ENCODE results near the gene THRA.

Gene THRA

DNA sequence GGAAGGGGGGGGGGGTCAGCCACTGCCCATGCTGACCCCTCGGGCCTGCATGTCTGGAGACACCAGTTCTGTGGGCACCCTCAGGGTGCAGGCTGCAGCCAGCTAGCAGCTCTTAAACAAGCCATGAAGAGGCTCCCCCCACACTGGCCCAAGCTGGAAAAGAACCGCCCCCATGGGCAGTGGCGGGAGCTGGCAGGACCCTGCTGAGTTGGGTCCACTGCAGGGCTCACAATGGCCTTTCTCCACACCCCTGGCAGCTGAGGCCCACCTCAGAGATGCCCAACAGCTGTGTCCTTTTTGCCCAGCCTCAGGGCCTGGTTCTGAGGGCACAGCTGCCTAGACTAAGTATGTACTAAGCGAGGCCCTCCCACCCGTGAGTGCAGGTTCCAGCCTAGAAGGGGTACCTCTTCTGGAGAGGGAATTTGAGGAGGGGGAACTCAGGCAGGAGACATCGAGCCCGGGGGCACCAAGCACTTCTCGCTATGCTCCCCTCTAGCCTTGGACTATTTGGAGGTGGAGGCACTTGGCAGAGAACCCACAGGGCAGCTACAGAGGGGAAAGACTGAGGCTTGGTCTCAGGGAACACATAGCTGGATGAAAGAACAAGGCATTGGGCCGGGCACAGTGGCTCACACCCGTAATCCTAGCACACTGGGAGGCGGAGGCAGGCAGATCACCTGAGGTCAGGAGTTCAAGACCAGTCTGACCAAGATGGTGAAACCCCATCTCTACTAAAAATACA, 3.2 kb downstream of the THRA start:
- DNase-seq (ENCODE audit: low read depth in 1 of 2, low spot score in 1 of 2): no peak
- Histone ChIP-seq H3K27me3 (ENCODE audit: insufficient read depth, poor library complexity, severe bottlenecking) (no peaks in the 10 kb centered on the region), H3K4me3 (replicated peaks; ENCODE audit: insufficient read depth, low read length) (no peak overlapping the region), H3K27ac (replicated peaks) (no peak overlapping the region)
- TF ChIP-seq, protein P1, sequence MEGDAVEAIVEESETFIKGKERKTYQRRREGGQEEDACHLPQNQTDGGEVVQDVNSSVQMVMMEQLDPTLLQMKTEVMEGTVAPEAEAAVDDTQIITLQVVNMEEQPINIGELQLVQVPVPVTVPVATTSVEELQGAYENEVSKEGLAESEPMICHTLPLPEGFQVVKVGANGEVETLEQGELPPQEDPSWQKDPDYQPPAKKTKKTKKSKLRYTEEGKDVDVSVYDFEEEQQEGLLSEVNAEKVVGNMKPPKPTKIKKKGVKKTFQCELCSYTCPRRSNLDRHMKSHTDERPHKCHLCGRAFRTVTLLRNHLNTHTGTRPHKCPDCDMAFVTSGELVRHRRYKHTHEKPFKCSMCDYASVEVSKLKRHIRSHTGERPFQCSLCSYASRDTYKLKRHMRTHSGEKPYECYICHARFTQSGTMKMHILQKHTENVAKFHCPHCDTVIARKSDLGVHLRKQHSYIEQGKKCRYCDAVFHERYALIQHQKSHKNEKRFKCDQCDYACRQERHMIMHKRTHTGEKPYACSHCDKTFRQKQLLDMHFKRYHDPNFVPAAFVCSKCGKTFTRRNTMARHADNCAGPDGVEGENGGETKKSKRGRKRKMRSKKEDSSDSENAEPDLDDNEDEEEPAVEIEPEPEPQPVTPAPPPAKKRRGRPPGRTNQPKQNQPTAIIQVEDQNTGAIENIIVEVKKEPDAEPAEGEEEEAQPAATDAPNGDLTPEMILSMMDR (IDR thresholded peaks at IDR 0.05; ENCODE audit: insufficient read depth, low read length): no peak
- TF ChIP-seq SPI1 (IDR thresholded peaks at IDR 0.05; ENCODE audit: borderline replicate concordance, low read depth) (no peak), GABPA (IDR thresholded peaks at IDR 0.05; ENCODE audit: low read depth) (no peak), POLR2AphosphoS5 (IDR thresholded peaks at IDR 0.05; ENCODE audit: low read depth) (no peak)
- TF ChIP-seq, protein P2, sequence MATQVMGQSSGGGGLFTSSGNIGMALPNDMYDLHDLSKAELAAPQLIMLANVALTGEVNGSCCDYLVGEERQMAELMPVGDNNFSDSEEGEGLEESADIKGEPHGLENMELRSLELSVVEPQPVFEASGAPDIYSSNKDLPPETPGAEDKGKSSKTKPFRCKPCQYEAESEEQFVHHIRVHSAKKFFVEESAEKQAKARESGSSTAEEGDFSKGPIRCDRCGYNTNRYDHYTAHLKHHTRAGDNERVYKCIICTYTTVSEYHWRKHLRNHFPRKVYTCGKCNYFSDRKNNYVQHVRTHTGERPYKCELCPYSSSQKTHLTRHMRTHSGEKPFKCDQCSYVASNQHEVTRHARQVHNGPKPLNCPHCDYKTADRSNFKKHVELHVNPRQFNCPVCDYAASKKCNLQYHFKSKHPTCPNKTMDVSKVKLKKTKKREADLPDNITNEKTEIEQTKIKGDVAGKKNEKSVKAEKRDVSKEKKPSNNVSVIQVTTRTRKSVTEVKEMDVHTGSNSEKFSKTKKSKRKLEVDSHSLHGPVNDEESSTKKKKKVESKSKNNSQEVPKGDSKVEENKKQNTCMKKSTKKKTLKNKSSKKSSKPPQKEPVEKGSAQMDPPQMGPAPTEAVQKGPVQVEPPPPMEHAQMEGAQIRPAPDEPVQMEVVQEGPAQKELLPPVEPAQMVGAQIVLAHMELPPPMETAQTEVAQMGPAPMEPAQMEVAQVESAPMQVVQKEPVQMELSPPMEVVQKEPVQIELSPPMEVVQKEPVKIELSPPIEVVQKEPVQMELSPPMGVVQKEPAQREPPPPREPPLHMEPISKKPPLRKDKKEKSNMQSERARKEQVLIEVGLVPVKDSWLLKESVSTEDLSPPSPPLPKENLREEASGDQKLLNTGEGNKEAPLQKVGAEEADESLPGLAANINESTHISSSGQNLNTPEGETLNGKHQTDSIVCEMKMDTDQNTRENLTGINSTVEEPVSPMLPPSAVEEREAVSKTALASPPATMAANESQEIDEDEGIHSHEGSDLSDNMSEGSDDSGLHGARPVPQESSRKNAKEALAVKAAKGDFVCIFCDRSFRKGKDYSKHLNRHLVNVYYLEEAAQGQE (IDR thresholded peaks at IDR 0.05; ENCODE audit: insufficient replicate concordance, low read depth): no peak

DNA sequence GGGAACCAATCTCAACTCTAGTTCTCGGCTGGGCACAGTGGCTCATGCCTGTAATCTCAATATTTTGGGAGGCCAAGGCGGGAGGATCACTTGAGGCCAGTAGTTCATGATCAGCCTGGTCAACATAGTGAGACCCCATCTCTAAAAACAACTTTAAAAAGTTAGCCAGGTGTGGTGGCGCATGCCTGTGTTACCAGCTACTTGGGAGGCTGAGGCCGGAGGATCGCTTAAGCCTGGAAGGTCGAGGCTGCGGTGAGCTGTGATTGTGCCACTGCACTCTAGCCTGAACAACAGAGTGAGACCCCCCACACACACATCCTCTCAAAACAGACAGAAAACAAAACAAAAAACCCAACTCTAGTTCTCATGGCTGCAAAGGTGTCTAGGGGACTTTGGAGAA, 4.9 kb downstream of the THRA start:
- DNase-seq (ENCODE audit: low read depth in 1 of 2, low spot score in 1 of 2): no peak
- no peak overlapping the region; the same call in 1 of the 2 replicates for H3K27ac ChIP-seq (replicated peaks)

DNA sequence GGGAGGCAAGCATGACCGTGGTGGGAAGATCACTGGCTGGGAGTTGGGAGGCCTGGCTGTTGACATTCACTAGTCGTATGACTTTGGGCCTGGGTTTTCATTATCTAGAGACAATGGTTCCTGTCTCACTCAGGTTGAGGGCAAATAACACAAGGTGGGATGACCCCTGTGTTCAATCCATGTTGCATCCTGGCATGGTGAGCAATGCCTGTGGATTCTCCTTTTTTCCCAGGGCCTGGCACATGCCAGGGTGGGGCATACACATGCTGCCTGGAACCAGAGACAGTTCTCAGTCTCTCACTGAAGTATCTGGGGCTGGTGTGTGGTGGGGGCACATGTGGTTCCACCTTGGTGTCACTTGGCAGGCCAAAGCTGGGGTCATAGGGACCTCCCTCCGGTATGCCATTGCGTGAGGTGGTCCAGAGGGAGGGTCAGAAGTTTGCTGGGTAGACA, 5.4 kb downstream of the THRA start:
- DNase-seq (ENCODE audit: low read depth in 1 of 2, low spot score in 1 of 2): no peak
- Histone ChIP-seq H3K4me3 (replicated peaks; ENCODE audit: insufficient read depth, low read length) (no peak overlapping the region), H3K27ac (replicated peaks) (peak overlapping the region; percentile 88), H3K27me3 (ENCODE audit: insufficient read depth, poor library complexity, severe bottlenecking) (no peaks in the 10 kb centered on the region)
- TF ChIP-seq GABPA (IDR thresholded peaks at IDR 0.05; ENCODE audit: low read depth) (no peak), POLR2AphosphoS5 (IDR thresholded peaks at IDR 0.05; ENCODE audit: low read depth) (no peak), SPI1 (IDR thresholded peaks at IDR 0.05; ENCODE audit: borderline replicate concordance, low read depth) (no peak)
- TF ChIP-seq, protein P1 (IDR thresholded peaks at IDR 0.05; ENCODE audit: insufficient read depth, low read length): no peak
- TF ChIP-seq, protein P2 (IDR thresholded peaks at IDR 0.05; ENCODE audit: insufficient replicate concordance, low read depth): no peak

More for the DNA sequence above, 4.9 kb downstream of the THRA start:
- Histone ChIP-seq H3K4me3 (replicated peaks; ENCODE audit: insufficient read depth, low read length) (no peak overlapping the region), H3K27me3 (ENCODE audit: insufficient read depth, poor library complexity, severe bottlenecking) (no peaks in the 10 kb centered on the region)
- TF ChIP-seq, protein P1 (IDR thresholded peaks at IDR 0.05; ENCODE audit: insufficient read depth, low read length): no peak
- no peak for TF ChIP-seq SPI1 (IDR thresholded peaks at IDR 0.05; ENCODE audit: borderline replicate concordance, low read depth)
- TF ChIP-seq, protein P2 (IDR thresholded peaks at IDR 0.05; ENCODE audit: insufficient replicate concordance, low read depth): no peak
- TF ChIP-seq GABPA (IDR thresholded peaks at IDR 0.05; ENCODE audit: low read depth): no peak
- TF ChIP-seq POLR2AphosphoS5 (IDR thresholded peaks at IDR 0.05; ENCODE audit: low read depth): no peak
